ENCODE measurements around the gene SFMBT2.

Gene SFMBT2

DNA sequence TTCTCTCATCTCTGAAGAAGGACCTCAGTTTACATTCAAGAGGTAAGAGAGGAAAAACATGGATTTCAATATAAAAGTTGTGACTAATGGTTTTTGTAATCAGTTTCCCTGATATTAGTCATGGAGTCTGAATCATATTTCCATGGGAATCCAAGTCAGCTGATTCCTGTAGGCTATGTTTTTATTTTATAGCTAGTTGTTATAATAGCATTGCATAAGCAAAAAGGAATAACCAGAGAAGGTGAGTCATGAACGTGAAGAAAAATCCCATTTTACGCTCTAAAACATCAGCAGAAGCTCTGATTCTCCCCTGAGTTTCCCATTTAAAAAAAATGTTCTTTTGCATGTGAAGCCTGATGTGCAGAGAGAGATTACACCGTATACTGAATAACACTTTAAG, 299.3 kb downstream of the SFMBT2 start:
- in situ Hi-C loops (cut with HindIII; ENCODE audit: low sequenced_read_pairs) = no loop called here
- no peak overlapping the region for H3K4me3 ChIP-seq (ENCODE audit: low read depth, low read length)
- DNase-seq (ENCODE audit: low read depth, low spot score) = peak; percentile 77
- TF ChIP-seq, protein P1, sequence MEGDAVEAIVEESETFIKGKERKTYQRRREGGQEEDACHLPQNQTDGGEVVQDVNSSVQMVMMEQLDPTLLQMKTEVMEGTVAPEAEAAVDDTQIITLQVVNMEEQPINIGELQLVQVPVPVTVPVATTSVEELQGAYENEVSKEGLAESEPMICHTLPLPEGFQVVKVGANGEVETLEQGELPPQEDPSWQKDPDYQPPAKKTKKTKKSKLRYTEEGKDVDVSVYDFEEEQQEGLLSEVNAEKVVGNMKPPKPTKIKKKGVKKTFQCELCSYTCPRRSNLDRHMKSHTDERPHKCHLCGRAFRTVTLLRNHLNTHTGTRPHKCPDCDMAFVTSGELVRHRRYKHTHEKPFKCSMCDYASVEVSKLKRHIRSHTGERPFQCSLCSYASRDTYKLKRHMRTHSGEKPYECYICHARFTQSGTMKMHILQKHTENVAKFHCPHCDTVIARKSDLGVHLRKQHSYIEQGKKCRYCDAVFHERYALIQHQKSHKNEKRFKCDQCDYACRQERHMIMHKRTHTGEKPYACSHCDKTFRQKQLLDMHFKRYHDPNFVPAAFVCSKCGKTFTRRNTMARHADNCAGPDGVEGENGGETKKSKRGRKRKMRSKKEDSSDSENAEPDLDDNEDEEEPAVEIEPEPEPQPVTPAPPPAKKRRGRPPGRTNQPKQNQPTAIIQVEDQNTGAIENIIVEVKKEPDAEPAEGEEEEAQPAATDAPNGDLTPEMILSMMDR (IDR thresholded peaks at IDR 0.05; ENCODE audit: low read depth, low read length) = no peak

GRCh38 chr10:7111089-7111488, 299.7 kb downstream of the SFMBT2 start:
- no peak overlapping the region for H3K4me3 ChIP-seq (ENCODE audit: low read depth, low read length)
- TF ChIP-seq, protein P1 (IDR thresholded peaks at IDR 0.05; ENCODE audit: low read depth, low read length) = no peak
- no peak for DNase-seq (ENCODE audit: low read depth, low spot score)
- in situ Hi-C loops (cut with HindIII; ENCODE audit: low sequenced_read_pairs) = no loop called here
